ENCODE measurements around the gene DVL2. TPM values are rescaled to one million over a fixed set of nuclear protein-coding genes. Genes with fewer than 3 reads are reported as not detected.
A peak's percentile ranks its signal among the peaks of the same experiment; 100 is the strongest.

The DVL2 gene
- polyA plus RNA-seq, 2 donors: 20.8 to 32.2 TPM

GRCh38 chr17:7215652-7216180 is 18.6 kb downstream of the DVL2 start:
- peaks cover 0 to 7% of the 10 kb centered on the region in 2 donors for H3K4me1 ChIP-seq (ENCODE audit: control insufficient read depth in 2 of 2, insufficient read depth in 2 of 2, low read length in 1 of 2)
- peak overlapping the region; percentile 51 to 88 for H3K27ac ChIP-seq (ENCODE audit: low read depth in 2 of 2, low read length in 1 of 2)
- H3K36me3 ChIP-seq (ENCODE audit: control insufficient read depth in 2 of 2, insufficient read depth in 2 of 2, low read length in 1 of 2): no peaks in the 10 kb centered on the region
- 17 to 21% methylated on average over 10 of the region's 10 CpGs for WGBS, 2 donors
- H3K4me3 ChIP-seq (ENCODE audit: low read depth in 1 of 2, low read length in 2 of 2): no peak overlapping the region
- no peaks in the 10 kb centered on the region for H3K27me3 ChIP-seq (ENCODE audit: control insufficient read depth in 1 of 2, insufficient read depth in 2 of 2, low read length in 2 of 2)
- no peaks in the 10 kb centered on the region for H3K9me3 ChIP-seq (ENCODE audit: control insufficient read depth in 2 of 2, insufficient read depth in 1 of 2, low read depth in 1 of 2, low read length in 1 of 2)

GRCh38 chr17:7215136-7215638 is 19.1 kb downstream of the DVL2 start:
- Histone ChIP-seq H3K4me3 (ENCODE audit: low read depth in 1 of 2, low read length in 2 of 2) (peak overlapping the region in 1 of 2 donors; percentile 40), H3K27me3 (ENCODE audit: control insufficient read depth in 1 of 2, insufficient read depth in 2 of 2, low read length in 2 of 2) (no peaks in the 10 kb centered on the region), H3K36me3 (ENCODE audit: control insufficient read depth in 2 of 2, insufficient read depth in 2 of 2, low read length in 1 of 2) (no peaks in the 10 kb centered on the region), H3K9me3 (ENCODE audit: control insufficient read depth in 2 of 2, insufficient read depth in 1 of 2, low read depth in 1 of 2, low read length in 1 of 2) (no peaks in the 10 kb centered on the region), H3K4me1 (ENCODE audit: control insufficient read depth in 2 of 2, insufficient read depth in 2 of 2, low read length in 1 of 2) (peaks cover 0 to 7% of the 10 kb centered on the region in 2 donors), H3K27ac (ENCODE audit: low read depth in 2 of 2, low read length in 1 of 2) (peak overlapping the region; percentile 71 to 88)
- WGBS, 2 donors: 19 to 25% methylated on average over 9 of the region's 9 CpGs

DNA sequence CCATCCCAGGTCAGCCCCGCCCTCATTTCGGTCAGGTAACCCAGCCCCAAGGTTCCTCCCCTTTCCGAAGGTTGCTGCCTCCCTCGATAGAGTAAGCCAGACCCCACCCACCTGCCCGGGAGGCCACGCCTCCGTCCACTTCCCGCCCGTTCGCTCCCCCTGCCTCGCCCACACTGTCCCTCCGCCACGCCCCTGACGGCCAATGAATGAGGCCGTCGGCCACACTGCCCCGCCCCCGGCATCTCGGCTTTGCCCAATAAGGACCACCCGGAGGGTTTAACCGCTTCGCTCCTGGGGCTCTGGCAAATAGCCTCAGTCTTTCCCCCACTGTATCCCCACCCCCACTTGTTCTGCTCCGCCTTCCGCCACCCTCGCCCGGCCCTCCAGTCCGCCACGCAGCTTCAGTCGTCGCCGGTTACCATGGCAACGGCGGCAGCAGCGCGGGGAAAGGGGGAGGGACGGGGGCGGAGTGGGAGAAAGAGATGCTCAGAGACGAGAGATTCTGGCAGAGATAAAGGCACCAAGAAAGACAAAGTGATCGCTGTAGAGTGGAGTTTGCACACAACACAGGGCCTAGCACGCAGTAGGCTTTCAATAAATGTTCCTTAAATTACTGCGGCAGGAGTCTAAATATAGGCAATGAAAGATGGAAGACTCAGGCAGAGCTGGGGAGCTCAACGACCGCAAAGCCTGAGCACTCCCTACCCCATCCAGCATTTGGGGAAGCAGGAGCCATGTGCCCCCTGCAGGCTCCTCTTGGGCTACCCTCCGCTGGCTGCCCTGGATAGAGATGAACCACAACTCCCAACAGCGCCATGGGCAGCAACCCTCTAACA is 19.8 kb downstream of the DVL2 start:
- Histone ChIP-seq H3K36me3 (ENCODE audit: control insufficient read depth in 2 of 2, insufficient read depth in 2 of 2, low read length in 1 of 2) (no peaks in the 10 kb centered on the region), H3K27me3 (ENCODE audit: control insufficient read depth in 1 of 2, insufficient read depth in 2 of 2, low read length in 2 of 2) (no peaks in the 10 kb centered on the region), H3K4me1 (ENCODE audit: control insufficient read depth in 2 of 2, insufficient read depth in 2 of 2, low read length in 1 of 2) (peaks cover 0 to 6% of the 10 kb centered on the region in 2 donors), H3K27ac (ENCODE audit: low read depth in 2 of 2, low read length in 1 of 2) (peak overlapping the region; percentile 71 to 88), H3K4me3 (ENCODE audit: low read depth in 1 of 2, low read length in 2 of 2) (peak overlapping the region; percentile 40 to 42), H3K9me3 (ENCODE audit: control insufficient read depth in 2 of 2, insufficient read depth in 1 of 2, low read depth in 1 of 2, low read length in 1 of 2) (no peaks in the 10 kb centered on the region)
- WGBS, 2 donors: 1% methylated on average over 44 to 45 of the region's 45 CpGs

DNA sequence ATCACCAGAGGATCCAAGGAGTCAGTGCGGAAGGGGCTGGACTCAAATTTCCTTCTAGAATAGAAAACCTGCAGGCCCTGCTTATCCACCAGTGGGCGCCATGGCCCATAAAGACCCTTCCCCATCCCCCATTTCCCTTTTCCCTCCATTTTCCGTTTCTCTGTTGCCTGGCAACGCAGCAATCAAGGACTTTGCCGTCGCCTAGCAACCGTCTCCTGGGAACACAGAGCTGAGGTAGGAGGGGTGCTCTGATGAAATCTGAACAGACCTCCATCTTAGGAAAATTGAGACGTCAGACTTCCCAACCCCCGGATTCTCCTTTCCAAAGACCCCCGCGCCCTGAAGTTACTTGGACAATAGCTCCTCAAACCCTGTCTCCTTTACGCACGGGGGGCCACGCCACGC is 20.4 kb downstream of the DVL2 start:
- Histone ChIP-seq H3K4me1 (ENCODE audit: control insufficient read depth in 2 of 2, insufficient read depth in 2 of 2, low read length in 1 of 2) (peaks cover 0 to 5% of the 10 kb centered on the region in 2 donors), H3K27ac (ENCODE audit: low read depth in 2 of 2, low read length in 1 of 2) (peak overlapping the region in 1 of 2 donors; percentile 68), H3K27me3 (ENCODE audit: control insufficient read depth in 1 of 2, insufficient read depth in 2 of 2, low read length in 2 of 2) (no peaks in the 10 kb centered on the region), H3K36me3 (ENCODE audit: control insufficient read depth in 2 of 2, insufficient read depth in 2 of 2, low read length in 1 of 2) (no peaks in the 10 kb centered on the region), H3K4me3 (ENCODE audit: low read depth in 1 of 2, low read length in 2 of 2) (peak overlapping the region in 1 of 2 donors; percentile 42), H3K9me3 (ENCODE audit: control insufficient read depth in 2 of 2, insufficient read depth in 1 of 2, low read depth in 1 of 2, low read length in 1 of 2) (no peaks in the 10 kb centered on the region)
- 4 to 8% methylated on average over 15 of the region's 15 CpGs for WGBS, 2 donors

DNA sequence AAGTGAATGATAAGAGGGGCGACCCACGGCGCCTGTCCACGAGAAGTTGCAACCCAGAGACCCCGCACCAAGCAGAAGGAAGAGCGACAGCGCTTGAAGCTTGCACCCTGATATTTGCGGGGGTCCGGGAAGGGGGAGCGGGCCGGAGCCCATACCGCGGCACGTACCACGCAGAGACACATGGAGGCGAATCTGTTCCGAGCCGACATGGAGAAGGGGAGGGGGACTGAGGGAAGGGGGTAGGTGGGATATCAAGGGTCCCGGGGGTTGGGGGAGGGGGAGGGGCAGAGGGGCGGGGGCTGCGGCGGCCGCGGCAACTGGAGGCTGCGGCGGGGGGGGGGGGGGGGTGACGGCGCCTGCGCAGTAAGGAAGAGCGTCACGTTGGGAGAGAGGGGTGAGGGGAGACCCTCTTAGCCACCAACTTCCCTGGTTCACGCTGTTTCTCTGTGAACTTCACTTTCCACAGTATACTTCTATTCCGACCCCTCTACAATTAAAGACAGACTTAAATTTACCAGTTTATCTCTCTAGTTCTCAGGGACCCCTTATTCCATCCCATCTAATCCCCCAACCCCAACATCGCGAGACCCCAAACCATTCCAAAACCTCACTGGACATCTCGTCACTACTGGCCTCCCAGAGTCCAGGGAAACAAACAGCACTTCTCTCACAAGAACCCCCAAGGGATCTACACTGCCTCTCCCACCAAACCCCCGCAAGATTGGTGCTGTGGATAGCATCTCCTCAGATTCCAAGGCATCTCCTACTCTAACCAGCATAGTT is 22.6 kb downstream of the DVL2 start:
- Histone ChIP-seq H3K27me3 (ENCODE audit: control insufficient read depth in 1 of 2, insufficient read depth in 2 of 2, low read length in 2 of 2) (no peaks in the 10 kb centered on the region), H3K27ac (ENCODE audit: low read depth in 2 of 2, low read length in 1 of 2) (no peak overlapping the region), H3K36me3 (ENCODE audit: control insufficient read depth in 2 of 2, insufficient read depth in 2 of 2, low read length in 1 of 2) (no peaks in the 10 kb centered on the region), H3K9me3 (ENCODE audit: control insufficient read depth in 2 of 2, insufficient read depth in 1 of 2, low read depth in 1 of 2, low read length in 1 of 2) (no peaks in the 10 kb centered on the region), H3K4me1 (ENCODE audit: control insufficient read depth in 2 of 2, insufficient read depth in 2 of 2, low read length in 1 of 2) (peaks cover 2 to 4% of the 10 kb centered on the region in 2 donors), H3K4me3 (ENCODE audit: low read depth in 1 of 2, low read length in 2 of 2) (no peak overlapping the region)
- WGBS, 2 donors: 38 to 56% methylated on average over 17 to 36 of the region's 37 CpGs

DNA sequence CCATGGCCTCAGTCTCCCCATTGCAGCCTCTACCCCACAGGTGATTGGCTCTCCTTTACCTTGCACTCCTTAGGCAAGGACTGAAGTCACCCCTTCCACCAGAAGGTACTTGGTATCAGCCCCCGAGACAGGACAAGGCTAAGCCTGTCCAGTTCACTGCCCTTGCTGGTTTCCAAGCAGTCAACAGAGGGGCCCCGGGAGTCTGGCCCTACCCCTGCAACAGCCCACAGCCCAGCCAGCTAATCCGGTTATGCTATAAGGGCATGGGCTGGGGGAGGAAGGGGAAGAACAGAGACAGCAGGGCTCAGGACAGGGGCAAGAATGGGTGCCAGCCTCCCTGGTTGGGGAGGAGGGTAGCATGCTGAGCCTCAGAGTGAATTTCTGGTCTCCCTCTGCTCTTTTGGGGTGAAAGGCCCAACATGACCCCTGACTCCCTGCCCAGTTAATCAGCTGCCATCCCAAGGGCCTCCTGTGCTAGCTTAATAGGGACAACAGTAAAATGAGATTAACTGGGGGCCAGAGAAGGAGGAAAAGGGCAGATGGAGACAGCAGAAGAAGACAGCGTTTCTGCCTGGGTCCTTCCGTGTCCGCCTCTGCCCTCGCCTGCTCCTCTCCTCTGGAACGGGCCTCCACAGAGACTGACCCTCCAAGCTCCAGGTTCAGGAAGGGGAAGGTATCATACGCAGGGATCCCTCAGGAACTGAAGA is 25.4 kb downstream of the DVL2 start:
- WGBS, 2 donors: 86 to 88% methylated on average over 9 of the region's 9 CpGs
- H3K4me1 ChIP-seq (ENCODE audit: control insufficient read depth in 2 of 2, insufficient read depth in 2 of 2, low read length in 1 of 2): peaks cover 3 to 13% of the 10 kb centered on the region in 2 donors
- no peaks in the 10 kb centered on the region for H3K27me3 ChIP-seq (ENCODE audit: control insufficient read depth in 1 of 2, insufficient read depth in 2 of 2, low read length in 2 of 2)
- no peak overlapping the region for H3K27ac ChIP-seq (ENCODE audit: low read depth in 2 of 2, low read length in 1 of 2)
- H3K4me3 ChIP-seq (ENCODE audit: low read depth in 1 of 2, low read length in 2 of 2): no peak overlapping the region
- peaks cover 0 to 4% of the 10 kb centered on the region in 2 donors for H3K36me3 ChIP-seq (ENCODE audit: control insufficient read depth in 2 of 2, insufficient read depth in 2 of 2, low read length in 1 of 2)
- H3K9me3 ChIP-seq (ENCODE audit: control insufficient read depth in 2 of 2, insufficient read depth in 1 of 2, low read depth in 1 of 2, low read length in 1 of 2): no peaks in the 10 kb centered on the region

- Histone ChIP-seq H3K4me3 (ENCODE audit: low read depth in 1 of 2, low read length in 2 of 2) (no peak overlapping the region), H3K9me3 (ENCODE audit: control insufficient read depth in 2 of 2, insufficient read depth in 1 of 2, low read depth in 1 of 2, low read length in 1 of 2) (no peaks in the 10 kb centered on the region), H3K27ac (ENCODE audit: low read depth in 2 of 2, low read length in 1 of 2) (no peak overlapping the region), H3K4me1 (ENCODE audit: control insufficient read depth in 2 of 2, insufficient read depth in 2 of 2, low read length in 1 of 2) (peaks cover 3 to 13% of the 10 kb centered on the region in 2 donors), H3K36me3 (ENCODE audit: control insufficient read depth in 2 of 2, insufficient read depth in 2 of 2, low read length in 1 of 2) (peaks cover 0 to 11% of the 10 kb centered on the region in 2 donors), H3K27me3 (ENCODE audit: control insufficient read depth in 1 of 2, insufficient read depth in 2 of 2, low read length in 2 of 2) (no peaks in the 10 kb centered on the region)
- 66 to 69% methylated on average over 21 of the region's 21 CpGs for WGBS, 2 donors
These were observed 26.2 kb downstream of the DVL2 start for GRCh38 chr17:7208027-7208571.

- H3K4me1 ChIP-seq (ENCODE audit: control insufficient read depth in 2 of 2, insufficient read depth in 2 of 2, low read length in 1 of 2): peaks cover 3 to 13% of the 10 kb centered on the region in 2 donors
- H3K27ac ChIP-seq (ENCODE audit: low read depth in 2 of 2, low read length in 1 of 2): no peak overlapping the region
- H3K27me3 ChIP-seq (ENCODE audit: control insufficient read depth in 1 of 2, insufficient read depth in 2 of 2, low read length in 2 of 2): no peaks in the 10 kb centered on the region
- 79 to 86% methylated on average over 24 of the region's 24 CpGs for WGBS, 2 donors
- peaks cover 0 to 17% of the 10 kb centered on the region in 2 donors for H3K36me3 ChIP-seq (ENCODE audit: control insufficient read depth in 2 of 2, insufficient read depth in 2 of 2, low read length in 1 of 2)
- no peak overlapping the region for H3K4me3 ChIP-seq (ENCODE audit: low read depth in 1 of 2, low read length in 2 of 2)
- H3K9me3 ChIP-seq (ENCODE audit: control insufficient read depth in 2 of 2, insufficient read depth in 1 of 2, low read depth in 1 of 2, low read length in 1 of 2): no peaks in the 10 kb centered on the region
These were observed 27.0 kb downstream of the DVL2 start for GRCh38 chr17:7207120-7208001.
